ENCODE results near the gene GALNT6.

The GALNT6 gene

DNA sequence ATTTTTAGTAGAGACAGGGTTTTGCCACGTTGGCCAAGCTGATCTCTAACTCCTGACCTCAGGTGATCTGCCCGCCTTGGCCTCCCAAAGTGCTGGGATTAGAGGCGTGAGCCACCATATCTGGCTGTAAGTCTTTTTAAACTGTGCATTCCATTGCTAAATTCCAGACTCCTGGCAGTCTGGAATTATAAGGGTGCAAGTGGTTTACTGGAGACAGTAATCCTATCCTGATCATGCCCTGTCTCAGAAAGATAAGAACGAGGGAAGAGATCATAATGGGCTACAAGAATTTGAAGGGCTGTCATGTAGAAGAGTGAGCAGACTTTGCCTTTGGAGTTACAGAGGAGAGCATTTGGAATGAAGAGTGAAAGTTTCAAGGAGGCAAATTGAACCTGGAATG lies 26.6 kb upstream of the GALNT6 start:
- no peak for DNase-seq (ENCODE audit: extremely low read depth, low read depth)
- TF ChIP-seq, protein P1, sequence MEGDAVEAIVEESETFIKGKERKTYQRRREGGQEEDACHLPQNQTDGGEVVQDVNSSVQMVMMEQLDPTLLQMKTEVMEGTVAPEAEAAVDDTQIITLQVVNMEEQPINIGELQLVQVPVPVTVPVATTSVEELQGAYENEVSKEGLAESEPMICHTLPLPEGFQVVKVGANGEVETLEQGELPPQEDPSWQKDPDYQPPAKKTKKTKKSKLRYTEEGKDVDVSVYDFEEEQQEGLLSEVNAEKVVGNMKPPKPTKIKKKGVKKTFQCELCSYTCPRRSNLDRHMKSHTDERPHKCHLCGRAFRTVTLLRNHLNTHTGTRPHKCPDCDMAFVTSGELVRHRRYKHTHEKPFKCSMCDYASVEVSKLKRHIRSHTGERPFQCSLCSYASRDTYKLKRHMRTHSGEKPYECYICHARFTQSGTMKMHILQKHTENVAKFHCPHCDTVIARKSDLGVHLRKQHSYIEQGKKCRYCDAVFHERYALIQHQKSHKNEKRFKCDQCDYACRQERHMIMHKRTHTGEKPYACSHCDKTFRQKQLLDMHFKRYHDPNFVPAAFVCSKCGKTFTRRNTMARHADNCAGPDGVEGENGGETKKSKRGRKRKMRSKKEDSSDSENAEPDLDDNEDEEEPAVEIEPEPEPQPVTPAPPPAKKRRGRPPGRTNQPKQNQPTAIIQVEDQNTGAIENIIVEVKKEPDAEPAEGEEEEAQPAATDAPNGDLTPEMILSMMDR (IDR thresholded peaks at IDR 0.05; ENCODE audit: low read depth, low read length, missing control alignments), result no peak
- no peak overlapping the region for H3K4me3 ChIP-seq (replicated peaks; ENCODE audit: low read depth, low read length)

DNA sequence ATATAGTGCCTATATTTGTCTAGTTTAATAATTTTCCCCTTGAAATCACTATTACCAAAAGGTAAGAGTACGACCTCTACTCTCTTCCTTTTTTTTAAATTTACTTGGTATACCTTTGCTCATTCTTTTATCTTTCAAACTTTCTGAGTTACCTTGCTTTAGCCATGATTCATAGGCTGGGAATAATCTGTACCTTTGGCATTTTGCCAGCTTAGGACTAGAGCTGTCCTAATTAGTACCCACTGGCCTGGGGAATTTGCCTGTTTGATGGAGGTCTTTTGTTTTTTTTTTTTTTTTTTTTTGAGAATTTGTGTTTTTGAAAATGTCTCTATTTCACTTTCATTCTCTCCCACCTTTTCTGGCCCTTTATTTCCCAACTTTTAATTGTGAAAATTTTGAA lies 24.7 kb upstream of the GALNT6 start:
- H3K4me3 ChIP-seq (replicated peaks; ENCODE audit: low read depth, low read length), result no peak overlapping the region
- no peak for DNase-seq (ENCODE audit: extremely low read depth, low read depth)
- TF ChIP-seq, protein P1 (IDR thresholded peaks at IDR 0.05; ENCODE audit: low read depth, low read length, missing control alignments), result no peak

DNA sequence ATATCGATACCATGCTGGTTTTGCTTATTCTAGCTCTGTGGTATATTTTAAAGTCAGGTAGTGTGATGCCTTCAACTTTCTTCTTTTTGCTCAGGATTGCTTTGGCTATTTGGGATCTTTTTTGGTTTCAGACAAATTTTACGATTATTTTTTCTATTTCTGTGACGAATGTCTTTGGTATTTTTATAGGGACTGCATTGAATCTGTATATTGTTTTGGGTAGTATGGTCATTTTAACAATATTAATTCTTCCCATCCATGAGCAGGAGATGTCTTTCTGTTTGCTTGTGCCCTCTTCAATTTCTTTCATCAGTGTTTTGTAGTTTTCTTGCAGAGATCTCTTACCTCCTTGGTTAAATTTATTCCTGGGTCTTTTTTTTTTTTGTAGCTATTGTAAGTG lies 22.6 kb upstream of the GALNT6 start:
- TF ChIP-seq, protein P1 (IDR thresholded peaks at IDR 0.05; ENCODE audit: low read depth, low read length, missing control alignments), result no peak
- no peak overlapping the region for H3K4me3 ChIP-seq (replicated peaks; ENCODE audit: low read depth, low read length)
- DNase-seq (ENCODE audit: extremely low read depth, low read depth), result no peak

DNA sequence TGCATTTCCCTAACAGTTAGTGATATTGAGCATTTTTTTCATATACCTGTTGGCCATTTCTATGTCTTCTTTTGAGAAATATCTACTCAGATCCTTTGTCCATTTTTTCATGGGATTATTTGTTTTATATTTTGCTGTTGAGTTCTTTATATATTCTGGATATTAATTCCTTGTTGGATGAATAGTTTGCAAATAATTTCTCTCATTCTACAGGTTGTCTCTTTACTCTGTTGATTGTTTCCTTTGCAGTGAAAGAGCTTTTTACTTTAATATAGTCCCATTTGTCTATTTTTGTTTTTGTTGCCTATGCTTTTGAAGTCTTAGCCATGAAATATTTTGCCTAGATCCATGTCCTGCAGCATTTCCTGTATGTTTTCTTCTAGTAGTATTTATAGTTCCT lies 21.9 kb upstream of the GALNT6 start:
- DNase-seq (ENCODE audit: extremely low read depth, low read depth), result no peak
- no peak overlapping the region for H3K4me3 ChIP-seq (replicated peaks; ENCODE audit: low read depth, low read length)
- TF ChIP-seq, protein P1 (IDR thresholded peaks at IDR 0.05; ENCODE audit: low read depth, low read length, missing control alignments), result no peak

DNA sequence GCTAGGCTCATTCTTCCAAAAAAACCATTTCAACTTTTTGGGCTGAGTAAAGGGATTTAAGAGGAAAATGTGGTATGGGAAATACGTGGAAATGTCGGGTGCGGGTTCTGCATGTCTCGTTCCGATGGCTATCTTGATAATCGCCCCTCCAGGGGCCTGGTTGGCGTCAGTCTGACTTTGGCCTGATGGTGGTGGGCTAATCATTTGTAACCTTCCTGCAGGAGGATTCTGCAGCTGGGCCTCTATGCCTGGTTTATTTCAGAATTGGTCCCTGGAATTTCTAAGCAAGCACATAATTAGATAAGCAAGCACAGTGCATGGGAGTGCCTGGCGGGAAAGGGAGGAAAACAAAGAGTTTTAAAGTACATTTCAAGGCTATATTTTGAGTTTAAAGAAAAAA lies 18.6 kb upstream of the GALNT6 start:
- H3K4me3 ChIP-seq (replicated peaks; ENCODE audit: low read depth, low read length), result no peak overlapping the region
- TF ChIP-seq, protein P1 (IDR thresholded peaks at IDR 0.05; ENCODE audit: low read depth, low read length, missing control alignments), result no peak
- DNase-seq (ENCODE audit: extremely low read depth, low read depth), result no peak

DNA sequence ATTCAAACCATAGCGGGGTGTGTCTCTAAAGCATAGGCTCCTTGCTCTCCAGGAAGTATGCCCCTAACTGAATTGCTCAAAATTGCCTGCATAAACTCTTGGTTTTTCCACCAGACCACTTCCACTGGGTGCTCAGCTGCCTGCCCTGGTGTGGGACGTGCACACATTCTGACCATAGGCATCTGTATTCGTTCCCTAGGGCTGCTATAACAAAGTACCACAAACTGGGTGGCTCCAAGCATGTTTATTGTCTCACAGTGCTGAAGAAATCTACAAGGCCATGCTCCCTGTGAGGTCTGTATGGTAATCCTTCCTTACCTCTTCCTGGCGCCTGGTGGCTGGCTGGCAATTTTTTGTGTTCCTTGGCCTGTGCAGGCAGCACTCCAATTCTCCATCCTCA lies 16.4 kb upstream of the GALNT6 start:
- TF ChIP-seq, protein P1 (IDR thresholded peaks at IDR 0.05; ENCODE audit: low read depth, low read length, missing control alignments), result no peak
- no peak for DNase-seq (ENCODE audit: extremely low read depth, low read depth)
- H3K4me3 ChIP-seq (replicated peaks; ENCODE audit: low read depth, low read length), result no peak overlapping the region

DNA sequence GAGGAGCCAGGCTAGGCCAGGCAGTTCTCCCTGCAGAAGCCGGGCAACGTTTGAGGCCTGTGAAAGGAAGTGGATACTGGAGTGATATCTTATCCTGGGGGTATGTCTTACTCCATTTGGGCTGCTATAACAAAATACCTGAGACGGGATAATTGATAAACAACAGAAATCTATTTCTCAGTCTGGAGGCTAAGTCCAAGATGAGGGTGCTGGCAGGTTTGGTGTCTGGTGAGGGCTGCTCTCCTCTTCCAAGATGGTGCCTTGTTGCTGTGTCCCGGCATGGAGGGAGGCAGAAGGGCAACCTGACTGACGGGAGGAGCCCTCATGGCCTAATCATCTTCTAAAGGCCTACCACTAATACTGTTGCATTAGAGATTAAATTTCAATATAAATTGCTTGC lies 15.7 kb upstream of the GALNT6 start:
- no peak for DNase-seq (ENCODE audit: extremely low read depth, low read depth)
- TF ChIP-seq, protein P1 (IDR thresholded peaks at IDR 0.05; ENCODE audit: low read depth, low read length, missing control alignments), result no peak
- no peak overlapping the region for H3K4me3 ChIP-seq (replicated peaks; ENCODE audit: low read depth, low read length)

Measured in HFF-Myc (cell line).